HG03378 (cell line): ENCODE results near the gene HSPA14.
"Not testable (repeated sequence)": the region's sequence is repeated elsewhere in the genome, so short reads cannot be mapped to it uniquely, and the experiment has no call there.

Experiments used
- ATAC-seq: cut with Tn5 transposase; IDR thresholded peaks from one replicate; pipeline ENCODE4 v1.9.1; 2021; ENCODE audit warnings: mild to moderate bottlenecking, moderate library complexity; ENCODE audit not compliant: unreplicated experiment

HSPA14 gene, protein sequence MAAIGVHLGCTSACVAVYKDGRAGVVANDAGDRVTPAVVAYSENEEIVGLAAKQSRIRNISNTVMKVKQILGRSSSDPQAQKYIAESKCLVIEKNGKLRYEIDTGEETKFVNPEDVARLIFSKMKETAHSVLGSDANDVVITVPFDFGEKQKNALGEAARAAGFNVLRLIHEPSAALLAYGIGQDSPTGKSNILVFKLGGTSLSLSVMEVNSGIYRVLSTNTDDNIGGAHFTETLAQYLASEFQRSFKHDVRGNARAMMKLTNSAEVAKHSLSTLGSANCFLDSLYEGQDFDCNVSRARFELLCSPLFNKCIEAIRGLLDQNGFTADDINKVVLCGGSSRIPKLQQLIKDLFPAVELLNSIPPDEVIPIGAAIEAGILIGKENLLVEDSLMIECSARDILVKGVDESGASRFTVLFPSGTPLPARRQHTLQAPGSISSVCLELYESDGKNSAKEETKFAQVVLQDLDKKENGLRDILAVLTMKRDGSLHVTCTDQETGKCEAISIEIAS

DNA sequence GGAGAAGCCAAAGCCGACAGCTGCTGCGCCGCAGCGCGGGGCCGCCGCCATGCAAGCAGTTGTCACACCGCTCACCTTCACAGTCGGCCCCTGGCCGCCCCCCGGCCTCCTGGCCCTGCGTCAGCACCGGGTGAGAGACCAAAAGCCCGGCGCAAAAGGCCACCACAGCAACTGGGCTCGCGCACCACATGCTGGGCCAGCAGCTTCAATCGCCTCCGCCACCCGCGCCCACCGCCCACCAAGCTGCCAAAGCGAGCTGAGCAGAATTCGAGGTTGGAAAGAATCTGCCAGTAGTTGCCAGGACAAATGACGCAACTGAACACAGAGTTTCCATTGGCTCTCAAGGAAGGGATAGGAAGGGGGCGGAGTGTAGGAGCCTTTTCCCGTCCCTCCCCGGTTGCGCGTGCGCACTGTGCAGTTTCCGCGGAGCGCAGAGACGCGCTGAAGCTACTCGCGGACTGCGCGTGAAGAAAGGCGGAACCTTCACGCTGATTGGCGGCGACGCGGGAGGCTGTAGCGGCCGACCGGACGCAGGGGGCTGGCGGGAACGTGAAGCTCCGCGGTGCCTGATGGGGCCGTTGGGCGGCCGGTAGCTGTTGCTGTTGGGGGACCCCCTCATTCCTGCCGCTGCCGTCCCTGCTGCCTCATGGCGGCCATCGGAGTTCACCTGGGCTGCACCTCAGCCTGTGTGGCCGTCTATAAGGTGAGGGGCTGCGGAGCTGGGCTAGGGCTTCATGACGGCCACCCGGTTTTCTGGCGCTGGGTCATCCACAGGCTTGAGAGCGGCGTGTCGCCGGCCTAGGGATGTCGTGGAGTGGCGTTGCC, at the start of gene HSPA14, which contains the start of the genes CDNF and MSANTD7:
HSPA14 (plus strand) TSS at position 550 of the 825 bp plus-strand sequence; CDS start at position 647, 97 bp downstream.
CDNF (minus strand) TSS at position 281 of the 825 bp plus-strand sequence; CDS start at position 190, 91 bp downstream.
MSANTD7 (plus strand) TSS at position 550 of the 825 bp plus-strand sequence. CDS start 3,979 bp downstream, outside the sequence.
- peak; percentile 94 for ATAC-seq

DNA sequence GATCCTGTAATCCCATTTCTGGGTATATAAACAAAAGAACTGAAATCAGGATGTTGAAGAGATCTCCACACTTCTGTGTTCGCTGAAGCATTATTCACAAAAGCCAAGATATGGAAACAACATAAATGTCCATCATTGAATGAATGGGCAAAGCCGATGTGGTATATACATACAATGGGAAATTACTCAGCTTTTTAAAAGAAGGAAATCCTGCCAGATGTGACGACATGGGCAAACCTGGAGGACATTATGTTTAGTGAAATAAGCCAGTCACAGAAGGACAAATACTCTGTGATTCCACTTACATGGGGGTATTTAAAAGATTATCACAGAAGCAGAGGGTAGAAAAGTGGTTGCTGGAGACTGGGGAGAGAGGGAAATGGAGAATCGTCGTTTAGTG, 39.5 kb upstream of the HSPA14 start:
- no peak for ATAC-seq

GRCh38 chr10:14800397-14800796, 37.7 kb upstream of the HSPA14 start:
- ATAC-seq = no peak

DNA sequence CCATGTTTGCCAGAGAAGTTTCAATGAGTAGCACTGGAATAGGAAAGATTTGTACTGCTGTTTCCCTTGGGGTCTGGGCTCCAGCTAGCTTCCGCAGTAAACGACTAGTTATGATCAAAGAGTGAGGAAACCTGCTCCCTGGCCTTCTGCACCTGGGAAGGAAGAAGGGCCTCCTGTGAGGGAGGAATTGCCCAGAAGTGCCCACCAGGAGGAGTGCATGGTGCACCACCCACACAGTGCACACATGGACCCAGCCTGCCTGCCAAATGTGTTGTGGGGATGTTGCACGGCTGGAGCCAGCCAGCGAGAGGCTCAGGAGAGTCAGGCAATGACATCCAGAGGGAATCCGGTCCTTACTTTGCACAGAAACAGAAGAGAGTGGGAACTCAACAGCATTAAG, 36.4 kb upstream of the HSPA14 start:
- ATAC-seq = no peak

- ATAC-seq = peak; percentile 44
Observed at GRCh38 chr10:14803827-14804226, 34.3 kb upstream of the HSPA14 start.

DNA sequence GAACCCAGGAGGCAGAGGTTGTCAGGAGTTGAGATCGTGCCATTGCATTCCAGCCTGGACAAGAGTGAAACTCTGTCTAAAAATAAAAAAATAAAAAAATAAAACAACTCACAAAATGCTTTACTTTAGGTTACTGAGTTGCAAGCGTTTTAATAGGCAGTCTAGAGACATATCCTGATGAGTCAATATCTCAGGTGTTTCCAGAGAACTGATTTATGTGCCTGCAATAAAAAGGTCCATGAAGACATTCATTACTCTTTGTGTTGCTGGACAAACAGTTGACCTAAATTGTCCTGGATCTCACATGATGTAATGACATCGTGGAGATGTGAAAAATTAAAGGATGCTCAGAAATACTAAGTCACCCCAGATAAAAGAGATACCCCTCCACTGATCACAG, 31.8 kb upstream of the HSPA14 start:
- ATAC-seq = no peak

GRCh38 chr10:14810969-14811953, 26.8 kb upstream of the HSPA14 start:
- ATAC-seq = no peak

GRCh38 chr10:14812271-14812670, 25.8 kb upstream of the HSPA14 start:
- ATAC-seq = no peak

DNA sequence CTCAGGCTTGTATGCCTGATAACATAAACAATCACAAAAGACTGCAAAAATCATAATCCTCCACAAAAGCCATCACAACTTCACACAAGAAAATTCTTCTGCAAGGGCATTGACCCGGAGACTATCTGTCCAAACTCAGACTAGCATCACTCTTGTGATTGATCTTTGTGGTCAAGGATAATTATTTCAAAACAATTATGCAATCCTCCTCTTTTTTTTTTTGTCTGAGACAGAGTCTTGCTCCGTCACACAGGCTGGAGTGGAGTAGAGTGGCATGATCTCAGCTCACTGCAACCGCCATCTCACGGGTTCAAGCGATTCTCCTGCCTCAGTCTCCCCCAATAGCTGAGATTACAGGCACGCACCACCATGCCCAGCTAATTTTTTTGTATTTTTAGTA, 22.4 kb upstream of the HSPA14 start:
- ATAC-seq = no peak

DNA sequence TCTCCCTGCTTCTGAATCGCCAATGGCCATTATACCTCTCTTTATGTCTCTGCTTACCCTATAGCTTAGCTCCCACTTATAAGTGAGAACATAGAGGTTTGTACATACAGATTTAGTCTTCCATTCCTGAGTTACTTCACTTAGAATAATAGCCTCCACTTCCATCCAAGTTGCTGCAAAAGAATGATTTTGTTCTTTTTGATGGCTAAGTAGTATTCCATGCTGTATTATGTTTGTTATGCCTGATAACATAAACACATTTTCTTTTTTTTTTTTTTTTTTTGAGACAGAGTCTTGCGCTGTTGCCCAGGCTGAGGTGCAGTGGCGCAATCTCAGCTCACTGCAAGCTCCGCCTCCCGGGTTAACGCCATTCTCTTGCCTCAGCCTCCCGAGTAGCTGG, 21.4 kb upstream of the HSPA14 start:
- ATAC-seq = not testable (repeated sequence)

DNA sequence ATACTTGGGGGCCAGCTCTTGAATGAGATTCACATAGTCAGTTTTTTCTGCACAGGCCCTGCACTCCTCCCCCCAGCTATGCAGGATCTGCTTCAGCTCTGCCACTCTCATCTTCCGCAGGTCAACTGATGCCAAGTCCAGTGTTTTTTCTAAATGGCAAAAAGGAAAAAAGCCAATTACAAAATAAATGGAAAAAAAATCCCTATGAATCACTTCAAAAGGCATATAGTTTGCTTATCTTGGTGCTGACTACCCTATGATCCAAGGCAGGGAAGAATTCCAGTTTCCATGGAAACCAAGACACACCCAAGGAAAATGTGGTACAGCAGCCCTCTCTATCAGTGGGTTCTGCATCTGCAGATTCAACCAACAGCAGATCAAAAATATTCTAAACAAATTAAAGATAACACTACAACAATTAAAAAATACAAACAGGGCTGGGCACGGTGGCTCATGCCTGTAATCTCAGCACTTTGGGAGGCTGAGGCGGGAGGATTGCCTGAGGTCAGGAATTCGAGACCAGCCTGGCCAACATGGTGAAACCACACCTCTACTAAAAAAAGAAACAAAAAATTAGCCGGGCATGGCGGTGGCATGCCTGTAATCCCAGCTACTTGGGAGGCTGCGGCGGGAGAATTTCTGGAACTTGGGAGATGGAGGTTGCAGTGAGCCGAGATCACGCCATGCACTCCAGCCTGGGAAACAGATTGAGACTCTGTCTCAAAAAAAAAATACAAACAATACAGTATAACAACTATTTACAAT, 17.9 kb upstream of the HSPA14 start:
- ATAC-seq = no peak

DNA sequence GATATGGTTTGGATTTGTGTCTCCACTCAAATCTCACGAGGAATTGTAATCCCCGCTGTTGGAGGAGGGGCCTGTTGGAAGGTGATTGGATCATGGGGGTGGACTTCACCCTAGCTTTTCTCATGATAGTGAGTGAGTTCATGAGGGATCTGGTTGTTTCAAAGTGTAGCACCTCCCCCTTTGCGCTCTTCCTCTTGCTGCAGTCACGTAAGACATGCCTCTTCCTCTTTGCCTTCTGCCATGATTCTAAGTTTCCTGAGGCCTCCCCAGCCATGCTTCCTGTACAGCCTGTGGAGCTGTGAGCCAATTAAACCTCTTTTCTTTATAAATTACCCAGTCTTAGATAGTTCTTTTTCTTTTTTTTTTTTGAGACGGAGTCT, 17.3 kb upstream of the HSPA14 start:
- no peak for ATAC-seq

GRCh38 chr10:14821635-14822375, 16.3 kb upstream of the HSPA14 start:
- no peak for ATAC-seq

DNA sequence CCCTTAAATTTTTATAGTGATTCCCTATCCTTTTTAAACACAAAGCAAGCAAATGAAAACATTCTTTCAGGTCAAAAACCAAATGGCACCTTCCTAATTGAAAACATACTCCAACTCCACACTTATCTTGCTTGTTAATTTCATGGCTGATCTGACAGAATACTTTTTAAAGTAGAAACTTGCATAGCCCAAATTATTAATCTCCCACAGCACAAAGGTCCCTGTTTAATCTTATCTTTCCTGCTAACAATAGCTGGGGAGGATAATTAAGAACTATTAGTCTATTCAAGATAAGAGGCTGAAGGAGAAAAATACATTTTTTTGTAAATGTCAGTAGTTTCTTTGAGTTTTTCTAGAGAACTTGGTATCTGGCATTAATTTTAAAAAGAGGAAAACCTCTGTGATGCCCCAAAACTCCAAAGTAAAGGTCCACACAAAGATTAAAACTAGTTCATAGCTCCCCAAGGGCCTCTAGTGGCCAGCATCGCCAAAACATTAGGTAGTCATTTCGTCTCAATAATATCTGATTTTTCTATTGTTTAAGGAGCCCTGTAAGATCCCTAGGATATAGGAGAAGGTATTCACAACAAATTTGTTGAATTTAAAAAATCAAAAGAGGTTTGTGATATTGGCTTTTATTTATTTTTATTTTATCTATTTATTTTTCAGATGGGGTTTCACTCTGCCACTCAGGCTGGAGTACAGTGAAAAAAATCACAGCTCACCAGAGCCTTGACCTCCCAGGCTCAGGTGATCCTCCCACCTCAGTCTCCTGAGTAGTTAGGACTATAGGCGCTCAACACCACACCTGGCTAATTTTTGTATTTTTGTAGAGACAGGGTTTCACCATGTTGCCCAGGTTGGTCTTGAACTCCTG, 15.0 kb upstream of the HSPA14 start:
- no peak for ATAC-seq

DNA sequence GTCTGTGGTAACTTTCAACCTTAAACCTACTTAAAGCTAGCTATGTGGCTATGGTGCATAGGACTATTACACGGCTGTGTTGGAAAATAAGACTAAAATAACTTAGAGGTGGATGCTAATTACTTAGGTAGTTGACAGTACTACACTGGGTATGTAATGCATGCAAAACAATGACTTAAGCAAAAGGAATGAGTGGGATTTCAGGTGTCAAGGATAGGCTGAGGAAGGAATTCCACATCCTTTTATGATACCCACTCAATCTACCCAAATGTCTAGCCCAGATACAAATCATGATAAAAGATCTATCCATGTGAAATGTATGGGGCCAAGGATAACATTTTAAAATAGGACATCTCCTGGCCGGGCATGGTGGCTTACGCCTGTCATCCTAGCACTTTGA, 14.1 kb upstream of the HSPA14 start:
- ATAC-seq = no peak

- no peak for ATAC-seq
Observed at GRCh38 chr10:14826076-14826829, 11.9 kb upstream of the HSPA14 start.

- no peak for ATAC-seq
Observed at GRCh38 chr10:14833106-14833505, 5.0 kb upstream of the HSPA14 start.
